ENCODE measurements around the gene AGAP1. TPM values are rescaled to one million over a fixed set of nuclear protein-coding genes. Genes with fewer than 3 reads are reported as not detected.

AGAP1 gene
- total RNA-seq, 2 donors from 2014 or later: 16.1 to 40.1 TPM

GRCh38 chr2:235598026-235598425 is 104.2 kb downstream of the AGAP1 start:
- no peak for TF ChIP-seq POLR2AphosphoS5 (IDR thresholded peaks at IDR 0.05)
- TF ChIP-seq CTCF (IDR thresholded peaks at IDR 0.05): no peak
- TF ChIP-seq POLR2A (IDR thresholded peaks at IDR 0.05): no peak
- H3K27ac ChIP-seq: no peak overlapping the region
- intact Hi-C loops (cut with DNase I): no loop called here
- DNase-seq (ENCODE audit: low spot score): no peak
- no peak overlapping the region for H3K4me3 ChIP-seq
- WGBS: 94% methylated on average over 19 of the region's 19 CpGs
- no peaks in the 10 kb centered on the region for H3K9me3 ChIP-seq
- no peaks in the 10 kb centered on the region for H3K27me3 ChIP-seq (replicated peaks; ENCODE audit: insufficient read depth)
- no peaks in the 10 kb centered on the region for H3K4me1 ChIP-seq (replicated peaks)
- no peaks in the 10 kb centered on the region for H3K36me3 ChIP-seq

GRCh38 chr2:235598532-235599531 is 105.0 kb downstream of the AGAP1 start:
- 87% methylated on average over 20 of the region's 20 CpGs for WGBS
- Histone ChIP-seq H3K27me3 (replicated peaks; ENCODE audit: insufficient read depth) (no peaks in the 10 kb centered on the region), H3K9me3 (no peaks in the 10 kb centered on the region), H3K36me3 (no peaks in the 10 kb centered on the region), H3K27ac (no peak overlapping the region), H3K4me3 (no peak overlapping the region), H3K4me1 (replicated peaks) (no peaks in the 10 kb centered on the region)
- intact Hi-C loops (cut with DNase I): no loop called here
- no peak for TF ChIP-seq POLR2AphosphoS5 (IDR thresholded peaks at IDR 0.05)
- no peak for TF ChIP-seq CTCF (IDR thresholded peaks at IDR 0.05)
- TF ChIP-seq POLR2A (IDR thresholded peaks at IDR 0.05): no peak
- no peak for DNase-seq (ENCODE audit: low spot score)

- no peaks in the 10 kb centered on the region for H3K4me1 ChIP-seq (replicated peaks)
- no peak overlapping the region for H3K4me3 ChIP-seq
- H3K27me3 ChIP-seq (replicated peaks; ENCODE audit: insufficient read depth): no peaks in the 10 kb centered on the region
- TF ChIP-seq POLR2A (IDR thresholded peaks at IDR 0.05) (no peak), CTCF (IDR thresholded peaks at IDR 0.05) (no peak), POLR2AphosphoS5 (IDR thresholded peaks at IDR 0.05) (no peak)
- intact Hi-C loops (cut with DNase I): no loop called here
- 69% methylated on average over 16 of the region's 16 CpGs for WGBS
- H3K27ac ChIP-seq: no peak overlapping the region
- DNase-seq (ENCODE audit: low spot score): no peak
- no peaks in the 10 kb centered on the region for H3K9me3 ChIP-seq
- no peaks in the 10 kb centered on the region for H3K36me3 ChIP-seq
Observed at GRCh38 chr2:235599596-235600338, 105.9 kb downstream of the AGAP1 start.

GRCh38 chr2:235600406-235600805 is 106.6 kb downstream of the AGAP1 start:
- intact Hi-C loops (cut with DNase I): no loop called here
- H3K9me3 ChIP-seq: no peaks in the 10 kb centered on the region
- no peaks in the 10 kb centered on the region for H3K27me3 ChIP-seq (replicated peaks; ENCODE audit: insufficient read depth)
- 65% methylated on average over 4 of the region's 4 CpGs for WGBS
- no peaks in the 10 kb centered on the region for H3K36me3 ChIP-seq
- H3K27ac ChIP-seq: no peak overlapping the region
- DNase-seq (ENCODE audit: low spot score): no peak
- no peak for TF ChIP-seq CTCF (IDR thresholded peaks at IDR 0.05)
- no peak for TF ChIP-seq POLR2A (IDR thresholded peaks at IDR 0.05)
- no peak for TF ChIP-seq POLR2AphosphoS5 (IDR thresholded peaks at IDR 0.05)
- no peaks in the 10 kb centered on the region for H3K4me1 ChIP-seq (replicated peaks)
- H3K4me3 ChIP-seq: no peak overlapping the region
